Activated CD8-positive, alpha-beta memory T cell treated with anti-CD3 and anti-CD28 coated beads, Interleukin-2, amount 50 U/mL, for 48 hours (primary cell): ENCODE measurements around the gene LENEP.

Experiments used
- DNase-seq: peaks from one replicate; pipeline ENCODE4 v3.0.0-alpha.2; 2020

The LENEP gene

DNA sequence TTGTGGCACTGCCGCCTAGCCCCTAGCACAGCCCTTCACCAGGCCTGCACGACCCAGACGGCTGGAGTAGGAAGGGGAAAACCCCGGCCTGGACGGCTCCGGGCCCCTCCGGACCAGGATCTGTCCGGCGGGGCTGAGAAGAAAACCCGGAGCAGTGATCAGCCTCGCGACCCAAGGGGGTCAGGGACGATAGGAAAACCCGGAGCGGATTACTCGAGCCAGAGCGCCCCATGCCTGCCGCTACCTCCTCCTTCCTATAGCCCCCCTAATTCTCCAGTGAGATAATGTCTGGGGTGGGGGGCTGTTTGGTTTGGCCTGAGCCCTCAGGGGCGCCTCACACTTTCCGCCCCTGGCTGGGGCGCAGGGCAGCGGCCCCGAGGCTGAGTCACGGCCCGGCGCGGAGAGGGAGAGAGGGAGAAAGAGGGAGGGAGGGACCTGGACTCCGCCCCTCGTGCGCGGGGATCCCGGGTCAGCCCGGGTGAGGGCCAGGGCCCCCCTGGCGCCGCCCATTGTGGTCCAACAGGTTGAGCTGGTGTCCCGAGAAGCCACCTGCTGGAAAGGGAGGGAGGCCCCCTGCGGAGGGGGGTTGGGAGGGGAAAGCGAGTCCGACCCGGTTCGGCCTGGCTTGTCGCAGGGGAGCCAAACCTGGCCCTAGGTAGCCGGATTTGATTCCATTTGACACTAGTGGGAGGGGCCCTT is 7.5 kb downstream of the LENEP start:
- DNase-seq, result peak; percentile 91

DNA sequence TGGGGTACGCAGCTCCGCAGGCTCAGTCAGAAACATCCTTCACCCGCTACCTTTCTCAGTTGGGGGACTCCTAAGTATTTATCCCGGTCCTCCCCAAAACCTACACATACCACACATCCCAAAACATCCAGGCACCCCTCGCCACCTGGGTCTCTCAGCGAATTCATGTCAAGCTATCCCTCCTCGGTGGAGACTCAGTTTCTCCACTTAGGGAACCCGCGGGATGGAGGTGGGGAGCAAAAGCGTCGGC is 8.0 kb downstream of the LENEP start:
- no peak for DNase-seq

DNA sequence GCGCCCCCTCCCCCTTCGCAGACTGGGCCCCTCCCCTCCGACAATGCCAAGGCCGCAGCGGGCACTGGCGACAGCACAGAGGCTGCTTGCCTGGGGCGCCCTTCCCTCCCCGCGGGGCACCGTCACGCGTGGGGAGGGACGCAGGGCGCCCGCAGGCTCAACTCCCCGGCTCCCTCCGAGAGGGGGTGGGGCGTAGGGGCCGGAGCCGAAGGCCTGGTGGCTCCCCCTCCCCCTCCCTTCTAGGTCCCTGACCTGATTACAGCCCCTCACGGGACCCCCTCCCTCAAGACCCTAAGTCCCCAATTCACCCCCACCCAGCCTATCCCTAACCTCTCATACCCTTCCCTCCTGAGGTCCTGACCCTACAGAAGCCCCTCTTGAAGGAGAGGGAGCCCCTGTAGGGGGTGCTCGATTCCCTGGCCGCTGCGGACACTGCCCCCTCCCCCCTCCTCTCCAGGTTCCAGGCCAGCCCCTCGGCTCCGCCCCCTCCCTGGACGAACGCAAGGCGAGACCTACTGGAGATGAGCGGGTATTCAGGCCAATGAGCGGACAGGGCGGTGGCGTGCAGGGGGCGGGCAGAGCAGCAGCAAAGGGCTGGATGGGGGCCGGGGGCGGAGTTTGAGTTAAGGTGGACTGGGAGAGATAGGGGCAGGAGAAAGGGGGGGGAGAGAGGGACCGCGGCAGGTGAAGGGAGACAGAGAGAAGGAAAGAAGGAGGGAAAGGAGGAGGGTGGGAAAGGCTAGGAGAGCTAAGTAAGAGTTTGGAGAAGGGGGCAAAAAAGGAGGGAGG is 8.5 kb downstream of the LENEP start:
- peak; percentile 96 for DNase-seq

DNA sequence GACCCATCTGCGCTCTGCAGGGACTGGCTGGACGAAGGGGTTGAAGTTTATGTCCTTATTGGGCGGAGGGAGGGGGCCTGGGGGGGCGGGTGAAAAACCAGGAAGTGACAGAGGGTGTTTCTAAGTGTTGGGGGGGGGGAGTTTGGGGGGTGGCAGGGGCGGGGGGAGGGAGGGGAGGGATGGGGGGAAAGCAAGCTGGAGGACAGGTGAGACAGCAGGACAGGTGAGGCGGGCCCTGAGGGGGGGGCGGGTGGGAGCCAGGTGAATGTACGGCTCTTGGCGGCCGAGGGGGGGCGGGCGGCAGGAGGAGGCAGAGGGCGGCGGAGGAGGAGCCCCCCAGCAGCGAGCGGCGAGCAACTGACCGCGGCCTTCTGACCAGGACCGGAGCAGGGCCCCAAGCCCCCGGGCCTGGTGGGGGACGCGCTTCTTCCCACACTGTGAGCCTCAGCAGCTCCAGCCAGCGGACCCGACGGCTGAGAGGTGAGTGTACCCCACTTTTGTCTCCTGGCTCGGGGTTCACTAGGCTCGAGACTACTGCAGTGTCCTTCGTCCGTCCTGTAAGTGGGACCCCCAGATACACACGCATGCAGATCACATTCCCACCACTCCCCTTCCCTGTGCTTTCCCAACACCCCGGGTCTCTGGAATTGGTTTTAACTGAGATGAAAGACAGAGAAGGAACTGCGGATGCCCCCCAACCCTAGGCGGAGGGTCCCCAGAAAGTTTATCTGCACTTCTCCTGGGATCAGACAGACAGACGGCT is 9.3 kb downstream of the LENEP start, which contains the start of gene ZBTB7B:
ZBTB7B (plus strand) TSS at position 339 of the 763 bp plus-strand sequence. CDS start 11,859 bp downstream, outside the sequence.
- peak; percentile 64 for DNase-seq

DNA sequence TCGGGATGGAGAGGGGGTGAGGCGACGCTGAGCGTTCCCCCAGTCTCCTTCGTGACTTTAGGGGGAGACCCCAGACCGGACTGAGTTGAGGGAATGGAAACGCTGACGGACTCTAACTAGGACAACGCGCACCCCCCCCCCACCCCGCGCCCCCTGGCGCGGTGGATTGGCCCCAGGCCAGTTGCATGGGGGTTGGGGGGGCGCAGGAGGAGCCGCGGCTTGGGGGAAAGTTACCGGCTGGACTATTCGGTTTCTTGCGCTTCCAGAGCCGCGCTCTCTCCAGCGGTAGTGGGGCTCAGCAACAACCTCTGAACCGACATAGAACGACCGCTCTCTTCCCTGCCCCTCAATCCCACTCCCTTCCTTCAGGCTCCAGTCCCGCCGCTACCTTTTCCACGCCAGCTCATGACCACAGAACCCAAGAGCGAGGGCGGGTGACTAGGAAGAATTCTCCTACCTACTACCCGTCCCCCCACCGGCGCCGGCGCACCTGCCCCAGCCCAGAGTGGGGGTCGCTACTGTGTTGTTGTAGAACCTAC is 9.9 kb downstream of the LENEP start:
- no peak for DNase-seq

DNA sequence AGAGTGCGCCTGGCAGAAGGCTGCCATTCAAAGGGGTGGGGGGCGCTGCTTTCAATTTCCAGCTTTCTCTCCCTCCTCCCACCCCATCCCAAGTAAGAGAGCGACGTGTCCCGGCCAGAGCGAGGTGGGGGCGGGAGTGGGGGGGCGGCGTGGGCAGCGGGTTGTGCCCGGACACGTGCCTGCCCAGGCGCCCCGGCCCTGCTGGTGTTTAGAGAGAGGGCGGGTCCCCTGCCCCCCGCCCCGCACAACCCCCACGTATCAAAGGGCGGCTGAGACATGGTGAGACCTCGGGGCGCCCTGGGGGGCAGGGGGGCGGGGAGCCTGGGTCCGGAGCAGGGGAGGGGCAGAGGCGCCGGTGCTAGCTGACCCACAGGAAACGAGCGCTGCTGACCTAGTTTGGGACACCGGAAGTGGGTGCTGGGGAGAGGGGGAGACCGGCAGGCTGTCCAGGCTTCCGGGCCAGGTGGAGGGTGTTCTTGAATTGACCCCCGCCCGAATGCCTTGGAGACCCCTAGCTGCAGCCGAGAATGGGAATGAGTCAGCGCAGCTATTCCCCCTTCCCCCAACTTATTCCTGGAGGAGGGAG is 10.5 kb downstream of the LENEP start:
- DNase-seq, result no peak

DNA sequence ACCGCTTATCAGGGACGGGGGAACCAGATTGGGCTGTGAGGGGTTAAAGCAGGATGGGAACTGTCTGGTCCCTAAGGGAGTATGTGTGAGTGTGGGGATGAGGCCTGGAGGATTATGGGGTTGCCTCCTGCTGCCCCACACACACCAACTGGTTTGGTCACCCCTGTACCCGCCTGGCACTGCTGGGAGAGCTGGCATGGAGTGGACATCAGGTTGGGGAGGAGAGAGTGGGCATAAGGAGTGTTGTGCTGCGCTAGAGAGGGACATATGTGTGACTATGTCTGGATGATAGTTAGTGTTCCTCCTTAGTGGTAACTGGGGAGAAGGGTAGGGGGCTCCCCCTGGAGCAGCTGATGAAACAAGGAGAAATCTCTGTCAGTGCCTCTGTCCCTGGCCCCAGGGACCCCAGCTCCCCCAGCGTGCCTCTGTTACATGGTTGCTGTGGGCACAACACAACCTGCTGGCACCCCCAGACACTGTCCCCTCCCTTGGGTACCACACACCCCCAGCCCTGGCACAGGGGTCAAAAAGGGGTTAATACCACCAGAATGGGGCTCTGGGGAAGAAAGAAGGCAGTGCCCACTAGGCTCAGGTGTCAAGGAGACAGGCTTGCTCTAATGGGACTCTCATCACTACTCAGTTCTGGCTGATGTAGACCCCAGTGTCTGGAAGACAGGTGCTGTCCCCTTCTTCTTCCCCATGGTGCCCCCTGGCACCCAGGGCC is 11.1 kb downstream of the LENEP start:
- DNase-seq, result peak; percentile 59

DNA sequence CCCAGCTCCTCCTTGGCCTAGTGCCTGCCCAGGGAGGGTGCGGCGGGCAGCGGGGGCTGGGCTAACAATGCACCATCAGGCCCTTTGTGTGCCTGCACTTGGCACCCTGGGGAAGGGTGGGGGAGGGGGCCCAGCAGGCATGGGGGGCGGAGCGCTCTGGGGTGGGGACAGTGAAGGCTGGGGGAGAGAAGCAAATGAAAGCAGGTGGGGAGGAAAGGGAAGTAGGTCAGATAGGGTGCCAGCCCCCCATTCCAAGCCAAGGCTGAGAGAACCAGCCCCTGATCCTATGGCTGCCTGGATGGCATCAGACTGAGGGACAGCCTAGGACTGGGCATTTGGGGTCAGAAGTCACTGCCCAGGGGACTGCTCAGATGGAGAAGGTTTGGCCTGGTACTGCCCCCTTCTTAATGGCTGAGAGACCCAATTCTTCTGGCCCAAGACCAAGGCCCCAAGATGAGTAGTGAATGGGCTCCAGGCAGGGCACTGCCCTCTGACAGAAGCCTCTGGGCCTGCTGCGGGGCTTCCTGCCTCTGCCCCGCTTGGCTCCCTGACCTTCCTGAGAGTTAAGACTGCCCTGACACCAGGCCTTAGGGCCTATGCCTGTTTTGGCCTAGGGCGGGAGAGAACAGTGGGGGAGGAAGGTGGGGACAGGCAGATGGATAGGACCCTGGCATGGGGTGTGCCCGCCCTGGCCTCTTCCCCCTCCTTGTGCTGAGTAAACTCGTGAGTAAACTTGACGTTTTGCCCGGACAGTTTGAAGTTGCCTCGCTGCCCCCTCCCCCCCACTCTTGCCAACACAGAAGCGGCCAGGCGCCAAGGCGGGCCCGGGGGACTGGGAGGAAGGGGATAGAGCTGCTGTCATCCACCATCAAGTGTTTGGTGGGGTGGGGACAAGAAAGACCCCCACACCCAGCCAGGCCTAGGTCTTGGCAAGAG is 12.0 kb downstream of the LENEP start:
- peak; percentile 55 for DNase-seq

DNA sequence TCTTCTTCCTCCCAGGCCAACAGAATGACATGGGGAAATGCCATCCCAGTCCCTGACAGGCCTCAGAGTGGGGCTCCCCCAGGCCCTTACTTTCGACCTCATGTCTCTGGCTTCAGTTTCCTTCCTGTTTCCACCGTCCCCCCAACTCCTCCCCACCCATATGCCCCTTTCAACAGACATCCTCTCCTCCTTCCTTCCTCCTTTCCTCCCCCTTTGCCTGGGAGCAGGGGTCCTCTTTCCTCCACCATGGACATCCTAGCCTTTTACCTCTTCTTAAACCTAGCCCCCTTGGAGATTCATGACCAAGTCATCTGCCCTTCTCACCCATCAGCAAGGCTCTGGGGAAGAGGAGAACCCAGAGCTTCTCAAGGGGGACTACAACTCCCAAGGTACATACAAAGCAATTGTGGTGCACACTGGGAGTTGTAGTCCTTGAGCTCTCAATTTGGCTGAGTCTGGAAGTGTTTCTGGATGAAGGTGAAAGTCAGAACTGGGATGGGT is 13.3 kb downstream of the LENEP start:
- peak; percentile 59 for DNase-seq

DNA sequence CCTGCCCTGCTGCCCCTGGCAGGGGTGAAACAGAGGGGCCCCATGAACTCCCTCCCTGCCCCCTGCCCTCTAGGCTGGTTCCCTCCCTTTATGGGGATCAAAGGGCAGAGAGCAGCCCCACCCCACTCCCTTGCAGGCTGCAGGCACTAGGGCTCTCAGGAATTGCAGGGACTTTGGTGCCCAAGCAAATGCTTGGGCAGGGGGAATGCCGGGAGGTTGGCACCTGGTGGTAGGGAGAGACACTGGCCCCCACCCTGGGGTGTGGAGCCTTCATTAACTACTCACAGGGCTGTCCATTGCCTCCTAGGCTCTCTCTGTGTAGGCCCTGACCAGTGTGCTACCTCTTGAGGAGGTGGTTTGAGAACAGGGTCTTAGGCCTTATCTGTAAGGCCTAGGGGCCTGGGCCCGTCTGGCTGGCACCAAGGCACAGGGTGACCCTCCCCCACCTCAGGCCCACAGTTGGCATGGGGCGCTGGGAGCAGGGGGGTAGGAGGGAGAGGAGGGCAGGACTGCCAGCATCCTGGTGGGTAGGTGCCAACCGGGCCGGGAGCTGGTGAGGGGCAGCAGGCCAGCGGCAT is 14.0 kb downstream of the LENEP start:
- peak; percentile 51 for DNase-seq

DNA sequence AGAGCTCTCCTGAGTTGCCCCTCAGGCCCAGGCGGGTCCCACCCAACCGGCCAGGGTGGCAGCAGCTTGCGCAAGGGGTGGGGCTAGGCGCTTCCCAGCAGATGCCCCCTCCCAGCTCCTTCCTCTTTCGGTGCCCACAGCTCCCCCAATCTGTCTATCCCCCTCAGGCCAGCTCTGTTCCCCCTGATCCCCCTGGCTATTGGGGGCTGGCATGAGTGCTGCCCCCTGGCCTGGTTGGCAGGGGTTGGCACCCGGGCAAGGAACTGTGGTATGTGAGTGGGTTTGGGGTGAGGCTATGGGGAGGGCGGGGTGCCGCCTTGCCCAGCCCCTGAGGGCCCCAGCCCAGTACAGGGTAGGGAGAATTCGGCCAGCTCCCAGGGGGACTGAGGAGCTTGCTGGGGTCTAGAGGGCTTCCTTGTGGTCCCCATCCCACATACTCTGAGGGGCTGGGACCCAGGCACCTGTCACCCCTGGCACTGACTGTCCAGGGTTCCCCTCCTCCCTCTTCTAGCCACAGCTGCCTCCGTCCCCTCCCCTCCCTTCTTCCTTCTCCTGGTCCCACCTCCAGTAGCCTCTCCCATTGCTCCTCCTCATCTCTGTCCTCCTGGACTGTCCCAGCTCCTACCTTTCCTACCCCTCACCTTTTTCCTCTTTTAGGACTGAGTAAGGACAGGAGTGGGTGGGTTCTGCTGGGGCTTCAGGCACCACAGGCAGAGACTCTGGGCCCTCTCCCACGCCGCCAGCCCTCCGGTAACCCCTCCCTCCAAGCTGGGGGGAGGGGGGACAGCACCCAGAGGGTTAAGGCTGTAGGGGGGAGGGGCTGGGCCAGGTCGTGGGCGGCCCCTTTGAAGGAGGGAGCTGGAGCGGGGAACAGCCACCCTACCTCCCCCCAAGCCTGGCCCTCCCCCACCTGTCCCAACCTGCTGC is 14.9 kb downstream of the LENEP start:
- peak; percentile 53 for DNase-seq

DNA sequence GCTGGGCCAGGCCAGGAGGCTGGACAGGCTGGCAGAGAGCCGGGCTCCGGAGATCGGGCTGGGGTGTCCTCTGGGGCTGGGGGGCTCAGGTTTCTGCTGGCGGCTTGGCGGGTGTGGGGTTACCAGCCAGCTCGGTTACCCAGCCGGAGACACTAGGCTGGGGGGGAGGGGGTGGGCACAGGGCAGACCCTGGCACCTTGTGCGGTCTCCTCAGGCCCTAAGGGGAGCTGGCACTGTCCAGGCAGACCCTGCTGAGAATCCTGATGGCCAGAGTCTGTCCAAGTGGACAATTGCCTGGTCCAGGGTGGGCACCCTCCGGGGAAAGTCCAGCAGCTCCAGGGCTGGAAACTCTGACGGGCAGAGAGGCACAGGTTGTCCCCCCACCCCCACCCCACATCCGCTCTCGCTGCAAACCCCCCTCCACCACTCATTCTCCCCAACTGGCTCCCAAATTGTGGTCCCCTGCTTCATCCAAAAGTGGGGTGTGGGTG is 15.9 kb downstream of the LENEP start:
- peak; percentile 47 for DNase-seq

DNA sequence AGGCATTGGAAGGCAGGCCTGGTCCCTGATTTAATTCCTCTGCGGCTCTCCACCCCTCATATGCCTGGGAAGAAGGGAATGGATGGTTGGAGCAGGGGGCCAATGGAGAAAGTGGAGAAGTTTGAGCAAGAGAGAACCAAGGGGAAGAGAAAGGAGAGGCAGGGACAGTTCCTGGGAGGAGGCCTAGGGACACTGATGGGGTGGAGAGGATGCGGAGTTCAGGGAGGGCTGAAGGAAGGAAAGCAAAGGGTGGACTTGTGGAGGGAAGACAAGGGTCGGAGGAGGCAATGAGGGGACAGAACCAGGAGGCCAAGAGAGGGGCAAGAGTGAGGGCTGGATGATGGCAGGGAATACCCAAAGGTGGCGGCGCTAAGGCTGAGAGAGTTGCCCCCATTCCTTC is 16.4 kb downstream of the LENEP start:
- peak; percentile 44 for DNase-seq

DNA sequence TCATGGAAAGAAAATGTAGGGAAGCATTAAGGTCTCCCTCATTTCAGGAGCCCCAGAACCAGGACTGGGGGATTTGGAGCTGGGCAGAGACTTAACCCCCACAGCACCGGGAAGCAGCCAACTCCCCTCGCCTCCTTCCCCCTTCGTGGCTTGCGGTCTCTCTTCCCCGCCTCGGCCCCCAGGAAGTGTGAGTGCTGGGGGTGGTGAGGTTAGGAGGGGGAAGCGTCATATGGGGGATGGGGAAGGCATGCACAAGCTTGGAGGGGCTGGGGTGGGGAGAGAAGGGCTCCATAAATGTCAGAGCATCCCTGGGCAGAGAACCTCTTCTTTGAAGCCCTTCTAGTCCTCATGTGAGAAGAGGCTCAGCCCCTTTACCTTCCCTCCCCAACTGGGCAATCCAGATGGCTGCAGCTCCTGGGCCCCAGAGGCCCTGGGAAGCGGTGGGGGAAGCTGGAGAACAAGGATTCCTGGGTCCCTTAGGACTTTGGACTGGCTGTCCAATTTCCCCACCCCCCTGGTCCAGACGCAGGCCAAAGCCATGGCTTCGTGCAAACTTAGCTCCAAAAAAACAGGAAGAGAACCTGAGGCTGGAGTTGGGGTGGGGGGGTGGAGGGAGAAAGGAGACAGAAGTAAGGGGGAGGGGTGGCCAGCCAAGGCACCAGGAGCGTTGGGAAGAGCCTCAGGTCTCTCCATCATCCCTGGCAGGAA is 17.0 kb downstream of the LENEP start:
- DNase-seq, result peak; percentile 53

DNA sequence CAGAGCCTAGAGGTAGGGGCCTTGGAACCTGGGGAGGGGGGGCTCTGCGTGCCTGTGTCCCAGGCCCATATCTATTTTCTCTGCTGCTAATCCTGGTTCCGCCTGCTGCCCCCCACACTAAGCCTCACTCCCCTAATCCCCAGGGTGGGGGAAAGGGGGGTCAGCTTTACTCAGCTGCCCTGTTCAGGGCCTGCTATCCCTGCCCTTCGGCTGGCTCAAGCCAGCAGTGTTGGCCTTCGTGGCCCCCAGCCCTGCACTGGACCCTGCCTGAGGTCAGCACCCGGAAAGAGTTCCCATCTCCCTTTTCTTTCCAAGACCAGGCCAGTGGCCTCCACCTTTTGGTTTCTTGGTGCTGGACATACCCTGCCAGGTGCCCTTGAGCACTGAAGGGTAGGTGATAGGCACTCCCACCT is 17.6 kb downstream of the LENEP start:
- peak; percentile 51 for DNase-seq

DNA sequence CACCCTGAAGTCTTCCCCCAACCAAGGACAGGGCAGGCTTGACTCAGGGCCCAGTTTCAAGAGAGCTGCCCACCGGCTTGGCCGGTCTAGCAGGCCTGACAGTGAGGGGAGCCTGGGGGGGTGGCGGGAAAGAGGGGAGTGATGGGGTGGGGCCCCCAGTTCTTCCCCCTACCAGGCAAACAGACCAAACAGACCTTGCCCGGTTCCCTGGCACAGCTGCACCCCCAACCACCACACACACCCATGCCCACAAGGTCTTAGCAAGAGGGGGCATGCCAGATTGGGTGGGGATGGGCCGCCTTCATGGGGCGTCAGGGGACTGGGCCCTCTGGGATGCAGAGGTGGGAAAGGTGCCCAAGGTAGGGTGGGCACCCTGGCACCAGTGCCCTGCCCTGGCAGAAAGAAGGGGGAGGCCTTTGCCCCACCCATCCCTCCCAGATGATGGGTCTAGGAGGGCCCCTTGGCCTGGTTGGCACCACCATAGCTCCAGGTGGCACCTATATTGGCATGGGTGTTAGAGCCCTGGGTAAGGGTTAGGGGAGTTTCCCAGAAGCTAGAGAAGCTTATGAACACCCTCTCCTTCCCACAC is 18.1 kb downstream of the LENEP start:
- DNase-seq, result peak; percentile 47

DNA sequence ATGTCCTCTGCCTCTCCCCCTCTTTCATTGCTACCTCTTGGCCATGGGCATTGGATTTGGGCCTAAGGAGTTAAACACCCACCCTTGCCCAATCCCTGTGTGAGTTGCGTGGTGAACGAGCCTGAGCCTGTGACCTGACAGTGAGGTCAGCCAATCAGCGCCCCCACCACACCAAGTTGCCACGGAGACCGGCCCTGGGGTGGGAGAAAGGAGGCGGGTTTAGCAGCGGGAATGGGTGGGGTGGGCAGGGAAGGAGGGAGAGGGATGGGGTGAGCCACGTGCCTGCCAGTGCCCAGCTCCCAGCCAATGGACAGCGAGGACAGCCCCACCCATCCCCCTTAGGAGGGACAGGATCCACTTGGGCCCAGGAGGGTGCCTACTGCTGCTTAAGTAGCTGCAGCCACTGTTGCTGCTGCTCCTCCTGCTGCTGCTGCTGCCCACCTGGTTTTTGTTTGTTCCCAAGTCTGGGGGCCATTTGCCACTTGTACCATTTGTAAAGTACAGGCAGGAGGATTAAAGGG is 18.7 kb downstream of the LENEP start:
- DNase-seq, result peak; percentile 51
